Peyer's patch (tissue), 4 donors: ENCODE results near the gene PCNP.

ENCODE experiments used
- CTCF ChIP-seq, 6 experiments: fragments of 450-650 bp in 4 of 6; fragments of 200-600 bp in 2 of 6; sonication (generic) in 1 of 6; IDR thresholded peaks; one replicate each; pipeline ENCODE4 v1.5.1; 2017 to 2019; ENCODE audit warnings: antibody characterized with exemption in 6 of 6, mild to moderate bottlenecking in 3 of 6, moderate library complexity in 1 of 6
- POLR2A ChIP-seq, 2 donors: fragments of 450-650 bp; IDR thresholded peaks; one replicate each; pipeline ENCODE4 v1.5.1; 2017; ENCODE audit warnings: antibody characterized with exemption in 2 of 2, mild to moderate bottlenecking in 2 of 2, moderate library complexity in 2 of 2

- TF ChIP-seq POLR2A (IDR thresholded peaks at IDR 0.05) (no peak), CTCF (IDR thresholded peaks at IDR 0.05) (no peak)
Measured at GRCh38 chr3:101625879-101626278, 51.9 kb downstream of the PCNP start.
